C4-2B (cell line): Measurements from ENCODE around the gene CD36.

Source experiments
- CTCF ChIP-seq: fragments of 450-650 bp; conservative IDR thresholded peaks from 2 replicates; pipeline ENCODE4 v1.5.1; 2017; ENCODE audit warnings: mild to moderate bottlenecking
- ZFX ChIP-seq: fragments of 450-650 bp; IDR thresholded peaks from 2 replicates; pipeline ENCODE4 v1.6.1; 2017

- no peak for TF ChIP-seq CTCF
- TF ChIP-seq ZFX, result no peak
These were observed 41.4 kb upstream of the CD36 start for GRCh38 chr7:80596933-80597517.
